Activated B cell treated with CpG ODN at 0.5 μM for 24 hours (primary cell): Measurements from ENCODE around the gene MRNIP. TPM values are rescaled to one million over a fixed set of nuclear protein-coding genes. Genes with fewer than 3 reads are reported as not detected.

Experiments
- ATAC-seq: fragments of 200-7000 bp; cut with Tn5 transposase; one replicate; pipeline ENCODE4 v1.10.0; 2021; ENCODE audit warnings: low read depth, mild to moderate bottlenecking, moderate library complexity
- CTCF ChIA-PET: fragments of 350-600 bp; sonication (Branson Sonifier 250); formaldehyde crosslinking; loops from one replicate; lab custom pipeline; 2021; ENCODE audit warnings: antibody characterized with exemption; lab: Charles Lee
- POLR2A ChIA-PET: fragments of 350-600 bp; sonication (Branson Sonifier 250); formaldehyde crosslinking; loops from one replicate; lab custom pipeline; 2021; ENCODE audit warnings: antibody characterized with exemption; lab: Charles Lee
- DNase-seq: peaks from one replicate; pipeline ENCODE4 v3.0.0; 2022
- H3K27ac Mint-ChIP-seq: one replicate; pipeline ENCODE4 v1.8.0; 2020; ENCODE audit warnings: mixed read lengths
- H3K27me3 Mint-ChIP-seq: one replicate; pipeline ENCODE4 v1.8.0; 2021; ENCODE audit warnings: mixed read lengths
- H3K36me3 Mint-ChIP-seq: one replicate; pipeline ENCODE4 v1.8.0; 2021; ENCODE audit warnings: low read depth, mixed read lengths
- H3K4me1 Mint-ChIP-seq: one replicate; pipeline ENCODE4 v1.8.0; 2021; ENCODE audit warnings: mixed read lengths
- H3K4me3 Mint-ChIP-seq: one replicate; pipeline ENCODE4 v1.8.0; 2020; ENCODE audit warnings: mild to moderate bottlenecking, mixed read lengths
- H3K9me3 Mint-ChIP-seq: one replicate; pipeline ENCODE4 v1.8.0; 2020; ENCODE audit warnings: mixed read lengths
- CTCF ChIP-seq: fragments of 200-600 bp; IDR thresholded peaks from one replicate; pipeline ENCODE4 v1.8.0; 2022; ENCODE audit warnings: antibody characterized with exemption, mild to moderate bottlenecking
- intact Hi-C: fragments of 100-400 bp; cut with micrococcal nuclease; formaldehyde crosslinking; loops from one replicate; pipeline ENCODE4 v1.15.1; 2024
- total RNA-seq: library from RNA; stranded (reverse); gene quantifications from 2 replicates; pipeline ENCODE4 v1.2.3, GENCODE V29; 2022

MRNIP gene
- total RNA-seq, 1 donor from 2014 or later = 70.0 TPM

DNA sequence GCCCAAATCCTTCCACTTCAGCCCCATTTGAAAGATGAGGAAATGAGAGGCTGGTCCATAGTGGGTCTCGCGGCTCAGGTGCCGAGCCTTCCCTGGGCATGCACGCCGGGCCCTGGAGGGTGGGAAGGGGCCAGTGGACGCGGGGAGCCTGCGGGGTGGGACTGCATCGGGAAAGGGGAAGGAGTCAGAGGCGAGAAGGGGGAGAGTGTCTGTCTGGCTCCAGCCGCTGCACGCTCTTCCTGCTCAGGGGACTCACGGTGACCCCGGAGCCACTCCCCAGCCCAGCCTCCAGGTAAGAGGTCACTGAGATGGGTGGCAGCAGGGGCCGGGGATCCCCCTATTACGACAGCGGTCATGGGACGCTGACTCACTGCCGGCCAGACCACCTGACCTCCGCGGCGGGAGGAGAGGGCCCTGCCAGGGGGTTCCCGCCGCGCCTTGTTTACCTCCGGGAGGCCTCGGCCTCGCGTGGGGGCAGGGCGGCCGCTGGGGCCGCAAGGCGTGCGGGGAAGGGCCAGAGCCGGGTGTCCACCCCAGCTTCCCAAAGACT, 39.8 kb downstream of the MRNIP start:
- peaks cover 60% of the 10 kb centered on the region for H3K4me1 Mint-ChIP-seq
- intact Hi-C loops = loop anchor here (1.0 to 2.0 kb wide), 4 partner anchors 8 to 268 kb away; partner anchors contain the start of genes MAML1 and RUFY1
- H3K27me3 Mint-ChIP-seq = no peaks in the 10 kb centered on the region
- H3K36me3 Mint-ChIP-seq = peaks cover 24% of the 10 kb centered on the region
- peak overlapping the region; percentile 92 for H3K27ac Mint-ChIP-seq
- H3K9me3 Mint-ChIP-seq = no peaks in the 10 kb centered on the region
- ChIA-PET CTCF (interaction anchor here (2.5 kb wide), 1 partner anchor 17 kb away, joined by 16 read pairs; no protein-coding TSS in a partner anchor), POLR2A (interaction anchor here (0.6 to 5.2 kb wide), 11 partner anchors 8 to 119 kb away, joined by 4 to 58 read pairs (median 12); partner anchors contain the start of genes MAML1, MGAT4B and MRNIP)
- no peak for TF ChIP-seq CTCF
- ATAC-seq = peak; percentile 57
- DNase-seq = peak; percentile 92
- peak overlapping the region; percentile 84 for H3K4me3 Mint-ChIP-seq

GRCh38 chr5:179817890-179818745, 40.5 kb downstream of the MRNIP start:
- H3K27ac Mint-ChIP-seq = peak overlapping the region; percentile 92
- H3K9me3 Mint-ChIP-seq = no peaks in the 10 kb centered on the region
- no peak for TF ChIP-seq CTCF
- POLR2A ChIA-PET = interaction anchor here (0.7 to 5.2 kb wide), 6 partner anchors 11 to 196 kb away, joined by 4 to 58 read pairs (median 12); partner anchors contain the start of genes MGAT4B and MRNIP
- DNase-seq (no peak), ATAC-seq (no peak)
- intact Hi-C loops = loop anchor here (2.0 kb wide), 1 partner anchor 267 kb away; the partner anchor contains the start of gene RUFY1
- CTCF ChIA-PET = no interaction called here
- no peaks in the 10 kb centered on the region for H3K27me3 Mint-ChIP-seq
- H3K4me1 Mint-ChIP-seq = peaks cover 54% of the 10 kb centered on the region
- H3K4me3 Mint-ChIP-seq = peak overlapping the region; percentile 84
- peaks cover 19% of the 10 kb centered on the region for H3K36me3 Mint-ChIP-seq

DNA sequence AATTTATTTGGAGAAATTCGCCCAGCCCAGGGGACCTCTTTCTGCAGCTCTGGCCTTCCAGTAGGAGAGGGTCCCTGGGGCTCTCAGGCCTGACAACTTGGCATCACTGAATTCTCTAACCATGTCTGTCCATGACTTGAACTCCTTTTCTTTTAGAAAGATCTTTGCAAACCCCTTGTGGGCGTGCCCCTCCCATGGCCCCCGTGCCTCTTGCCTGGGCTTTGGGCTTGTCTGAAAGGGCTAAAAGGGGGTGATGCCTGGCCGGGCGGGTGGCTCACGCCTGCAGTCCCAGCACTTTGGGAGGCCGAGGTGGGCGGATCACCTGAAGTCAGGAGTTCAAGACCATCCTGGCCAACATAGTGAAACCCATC, 41.2 kb downstream of the MRNIP start:
- intact Hi-C loops = no loop called here
- DNase-seq (no peak), ATAC-seq (no peak)
- Mint-ChIP-seq H3K4me1 (peaks cover 47% of the 10 kb centered on the region), H3K27ac (no peak overlapping the region), H3K4me3 (peak overlapping the region; percentile 56), H3K9me3 (no peaks in the 10 kb centered on the region), H3K27me3 (no peaks in the 10 kb centered on the region), H3K36me3 (peaks cover 16% of the 10 kb centered on the region)
- no peak for TF ChIP-seq CTCF
- ChIA-PET CTCF (no interaction called here), POLR2A (interaction anchor here (0.7 to 5.2 kb wide), 4 partner anchors 11 to 195 kb away, joined by 4 to 58 read pairs (median 6); partner anchors contain the start of gene MGAT4B)

- no peak for TF ChIP-seq CTCF
- intact Hi-C loops = no loop called here
- ATAC-seq (no peak), DNase-seq (no peak)
- Mint-ChIP-seq H3K4me1 (peaks cover 42% of the 10 kb centered on the region), H3K36me3 (peaks cover 16% of the 10 kb centered on the region), H3K27me3 (no peaks in the 10 kb centered on the region), H3K27ac (no peak overlapping the region), H3K9me3 (no peaks in the 10 kb centered on the region), H3K4me3 (peak overlapping the region; percentile 56)
- ChIA-PET CTCF (no interaction called here), POLR2A (interaction anchor here (0.7 to 5.2 kb wide), 3 partner anchors 10 to 194 kb away, joined by 6 to 58 read pairs (median 6); partner anchors contain the start of gene MGAT4B)
Observed at GRCh38 chr5:179816796-179817469, 41.7 kb downstream of the MRNIP start.
